Suprapubic skin (tissue), 4 donors: ENCODE measurements around the gene SMIM36. TPM values are rescaled to one million over a fixed set of nuclear protein-coding genes. Genes with fewer than 3 reads are reported as not detected.

Experiments used
- DNase-seq, 2 donors: peaks; one replicate each; pipeline ENCODE4 v3.0.0-alpha.2; 2019; ENCODE audit warnings: low spot score in 2 of 2
- H3K27ac ChIP-seq: fragments of 200-600 bp; sonication (generic); one replicate; pipeline ENCODE4 v1.5.1; 2019
- H3K27me3 ChIP-seq: fragments of 200-600 bp; sonication (generic); one replicate; pipeline ENCODE4 v1.5.1; 2019
- H3K36me3 ChIP-seq: fragments of 200-600 bp; sonication (generic); one replicate; pipeline ENCODE4 v1.5.1; 2019
- H3K4me1 ChIP-seq: fragments of 200-600 bp; sonication (generic); one replicate; pipeline ENCODE4 v1.5.1; 2019
- H3K4me3 ChIP-seq: fragments of 200-600 bp; sonication (generic); one replicate; pipeline ENCODE4 v1.5.1; 2019; ENCODE audit warnings: mild to moderate bottlenecking
- H3K9me3 ChIP-seq: fragments of 200-600 bp; sonication (generic); one replicate; pipeline ENCODE4 v1.5.1; 2019
- CTCF ChIP-seq, 2 donors: fragments of 200-600 bp in 1 of 2; fragments of 450-650 bp in 1 of 2; sonication (generic) in 1 of 2; IDR thresholded peaks; one replicate each; pipeline ENCODE4 v1.5.1; 2016 to 2019; ENCODE audit warnings: antibody characterized with exemption in 2 of 2, mild to moderate bottlenecking in 1 of 2, moderate library complexity in 1 of 2
- EP300 ChIP-seq: sonication (generic); formaldehyde crosslinking; IDR thresholded peaks from one replicate; pipeline ENCODE4 v1.6.1; 2017; ENCODE audit warnings: antibody characterized with exemption
- POLR2A ChIP-seq, 2 donors: fragments of 450-650 bp; IDR thresholded peaks; one replicate each; pipeline ENCODE4 v1.6.1; 2017; ENCODE audit warnings: antibody characterized with exemption in 2 of 2, mild to moderate bottlenecking in 2 of 2, moderate library complexity in 2 of 2
- POLR2AphosphoS5 ChIP-seq, 3 donors: sonication (generic); formaldehyde crosslinking; IDR thresholded peaks; one replicate each; pipeline ENCODE4 v1.6.1; 2017; ENCODE audit warnings: antibody characterized with exemption in 3 of 3
- WGBS: methylation state at CpG from one replicate; pipeline ENCODE4 v1.1.5; 2018; 5-methylcytosine and 5-hydroxymethylcytosine counted together
- total RNA-seq, 4 donors: library from RNA; depleted of rRNA; stranded (reverse); fragments of >200 nt; gene quantifications; one replicate each; pipeline ENCODE4 v1.1.0, GENCODE V29; 2016

Gene SMIM36
- total RNA-seq, 4 donors from 2014 or later: not detected

- H3K27ac ChIP-seq: no peak overlapping the region
- no peaks in the 10 kb centered on the region for H3K9me3 ChIP-seq
- peaks cover 4% of the 10 kb centered on the region for H3K4me1 ChIP-seq
- WGBS: 64% methylated on average over 2 of the region's 2 CpGs
- peaks cover under 1% of the 10 kb centered on the region for H3K27me3 ChIP-seq
- no peak for DNase-seq
- H3K36me3 ChIP-seq: no peaks in the 10 kb centered on the region
- TF ChIP-seq CTCF (IDR thresholded peaks at IDR 0.05) (no peak), POLR2A (IDR thresholded peaks at IDR 0.05) (no peak), POLR2AphosphoS5 (IDR thresholded peaks at IDR 0.05) (no peak), EP300 (no peak)
- H3K4me3 ChIP-seq: no peak overlapping the region
Observed at GRCh38 chr17:55463600-55463999, 47.7 kb downstream of the SMIM36 start.

GRCh38 chr17:55462711-55463110 is 48.5 kb downstream of the SMIM36 start:
- TF ChIP-seq CTCF (IDR thresholded peaks at IDR 0.05) (no peak), POLR2AphosphoS5 (IDR thresholded peaks at IDR 0.05) (no peak), EP300 (no peak), POLR2A (IDR thresholded peaks at IDR 0.05) (no peak)
- Histone ChIP-seq H3K27ac (no peak overlapping the region), H3K4me3 (no peak overlapping the region), H3K4me1 (peaks cover 4% of the 10 kb centered on the region), H3K9me3 (no peaks in the 10 kb centered on the region), H3K36me3 (no peaks in the 10 kb centered on the region), H3K27me3 (peaks cover 3% of the 10 kb centered on the region)
- DNase-seq: no peak

- 80% methylated on average over 1 of the region's 1 CpG for WGBS
- no peak overlapping the region for H3K4me3 ChIP-seq
Observed at GRCh38 chr17:55462234-55462633, 49.0 kb downstream of the SMIM36 start.

GRCh38 chr17:55458978-55459377 is 52.3 kb downstream of the SMIM36 start:
- peaks cover 7% of the 10 kb centered on the region for H3K4me1 ChIP-seq
- WGBS: 64% methylated on average over 7 of the region's 7 CpGs
- H3K4me3 ChIP-seq: no peak overlapping the region
- H3K27me3 ChIP-seq: peaks cover 3% of the 10 kb centered on the region
- no peaks in the 10 kb centered on the region for H3K36me3 ChIP-seq
- H3K9me3 ChIP-seq: no peaks in the 10 kb centered on the region
- no peak overlapping the region for H3K27ac ChIP-seq
- no peak for TF ChIP-seq CTCF (IDR thresholded peaks at IDR 0.05)
- TF ChIP-seq POLR2A (IDR thresholded peaks at IDR 0.05): no peak
- no peak for TF ChIP-seq EP300
- TF ChIP-seq POLR2AphosphoS5 (IDR thresholded peaks at IDR 0.05): no peak
- DNase-seq: no peak

More at GRCh38 chr17:55462234-55462633, 49.0 kb downstream of the SMIM36 start:
- H3K4me1 ChIP-seq: peaks cover 4% of the 10 kb centered on the region
- DNase-seq: no peak
- H3K9me3 ChIP-seq: no peaks in the 10 kb centered on the region
- no peak overlapping the region for H3K27ac ChIP-seq
- H3K36me3 ChIP-seq: no peaks in the 10 kb centered on the region
- no peak for TF ChIP-seq CTCF (IDR thresholded peaks at IDR 0.05)
- TF ChIP-seq POLR2A (IDR thresholded peaks at IDR 0.05): no peak
- TF ChIP-seq POLR2AphosphoS5 (IDR thresholded peaks at IDR 0.05): no peak
- no peak for TF ChIP-seq EP300
- peaks cover 3% of the 10 kb centered on the region for H3K27me3 ChIP-seq

- no peak for DNase-seq
- TF ChIP-seq EP300: no peak
- TF ChIP-seq CTCF (IDR thresholded peaks at IDR 0.05): no peak
- no peak for TF ChIP-seq POLR2A (IDR thresholded peaks at IDR 0.05)
- no peak for TF ChIP-seq POLR2AphosphoS5 (IDR thresholded peaks at IDR 0.05)
- Histone ChIP-seq H3K27ac (no peak overlapping the region), H3K4me1 (peaks cover 7% of the 10 kb centered on the region), H3K36me3 (no peaks in the 10 kb centered on the region), H3K9me3 (no peaks in the 10 kb centered on the region), H3K27me3 (peaks cover 3% of the 10 kb centered on the region), H3K4me3 (no peak overlapping the region)
- 86% methylated on average over 22 of the region's 22 CpGs for WGBS
Observed at GRCh38 chr17:55458287-55458900, 52.9 kb downstream of the SMIM36 start.
